SHP77 (cell line): Measurements from ENCODE around the gene ACAT2.
"Not testable (repeated sequence)": the region's sequence is repeated elsewhere in the genome, so short reads cannot be mapped to it uniquely, and the experiment has no call there.

ENCODE experiments used
- DNase-seq, 2 experiments: peaks; one replicate each; lab custom pipeline; 2025; lab: John Stamatoyannopoulos, UW

Gene ACAT2

GRCh38 chr6:159761873-159762680 is at the start of gene ACAT2:
Gene ACAT2 (plus strand): TSS chr6:159762045. CDS start chr6:159762088, 43 bp downstream.
- peak; percentile 95 to 98 for DNase-seq

- not testable (repeated sequence) for DNase-seq
Measured at GRCh38 chr6:159712389-159712788, 49.5 kb upstream of the ACAT2 start.

- no peak for DNase-seq
Measured at GRCh38 chr6:159713984-159714383, 47.9 kb upstream of the ACAT2 start.

GRCh38 chr6:159714404-159714803 is 47.4 kb upstream of the ACAT2 start:
- no peak for DNase-seq

GRCh38 chr6:159715166-159715565 is 46.7 kb upstream of the ACAT2 start:
- no peak for DNase-seq

- DNase-seq = no peak
Measured at GRCh38 chr6:159715605-159716004, 46.2 kb upstream of the ACAT2 start.

- DNase-seq = no peak
Measured at GRCh38 chr6:159716247-159717096, 45.4 kb upstream of the ACAT2 start.

- no peak for DNase-seq
Measured at GRCh38 chr6:159718634-159719033, 43.2 kb upstream of the ACAT2 start.

- no peak for DNase-seq
Measured at GRCh38 chr6:159719287-159719686, 42.6 kb upstream of the ACAT2 start.

- DNase-seq = peak in 1 of 2 experiments; percentile 12
Measured at GRCh38 chr6:159720708-159721107, 41.1 kb upstream of the ACAT2 start.

- not testable (repeated sequence) for DNase-seq
Measured at GRCh38 chr6:159721981-159722380, 39.9 kb upstream of the ACAT2 start.

GRCh38 chr6:159722655-159723054 is 39.2 kb upstream of the ACAT2 start:
- no peak for DNase-seq

GRCh38 chr6:159723259-159723658 is 38.6 kb upstream of the ACAT2 start:
- no peak for DNase-seq

- DNase-seq = no peak
Measured at GRCh38 chr6:159724778-159725177, 37.1 kb upstream of the ACAT2 start.

- DNase-seq = not testable (repeated sequence)
Measured at GRCh38 chr6:159725208-159725607, 36.6 kb upstream of the ACAT2 start.

GRCh38 chr6:159726255-159726917 is 35.5 kb upstream of the ACAT2 start:
- DNase-seq = peak in 1 of 2 experiments; percentile 81

- DNase-seq = peak; percentile 88 to 95
Measured at GRCh38 chr6:159726918-159727716, 34.7 kb upstream of the ACAT2 start, which contains the start of gene WTAP. Gene WTAP (plus strand): TSS chr6:159727506. CDS start chr6:159736266, 8,760 bp downstream.

- peak in 1 of 2 experiments; percentile 74 for DNase-seq
Measured at GRCh38 chr6:159727717-159728445, 34.0 kb upstream of the ACAT2 start.

- no peak for DNase-seq
Measured at GRCh38 chr6:159728531-159728964, 33.3 kb upstream of the ACAT2 start.

- no peak for DNase-seq
Measured at GRCh38 chr6:159729598-159730331, 32.1 kb upstream of the ACAT2 start.
